Uterus (tissue), 2 donors: ENCODE results near the gene CAPG.

Experiments
- POLR2A ChIP-seq, 2 donors: fragments of 450-650 bp; IDR thresholded peaks; one replicate each; pipeline ENCODE4 v1.6.1; 2016; ENCODE audit warnings: antibody characterized with exemption in 2 of 2, mild to moderate bottlenecking in 1 of 2, moderate library complexity in 1 of 2
- TF ChIP-seq, protein P1 (sequence below), 4 experiments: fragments of 200-600 bp in 2 of 4; fragments of 450-650 bp in 2 of 4; sonication (generic) in 2 of 4; IDR thresholded peaks; one replicate each; pipeline ENCODE4 v1.5.1; 2016 to 2019; ENCODE audit warnings: antibody characterized with exemption in 4 of 4, mild to moderate bottlenecking in 2 of 4, moderate library complexity in 1 of 4

DNA sequence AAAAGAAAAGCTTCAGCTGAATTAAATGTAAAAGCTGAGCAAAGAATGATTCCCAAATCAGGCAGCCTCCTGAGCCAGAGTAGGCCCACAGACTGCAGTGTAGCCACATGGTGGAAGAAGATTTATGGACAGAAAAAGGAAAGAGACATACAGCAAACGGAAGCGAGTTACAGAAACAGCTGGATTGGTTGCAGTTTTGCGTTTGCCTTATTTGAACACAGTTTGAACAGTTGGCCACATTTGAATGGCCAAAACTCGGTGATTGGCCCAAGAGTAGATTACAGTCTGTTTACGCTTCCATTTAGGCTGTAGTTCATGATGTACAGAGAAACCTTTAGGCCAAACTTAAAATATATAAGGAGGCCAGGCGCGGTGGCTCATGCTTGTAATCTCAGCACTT lies 43.4 kb upstream of the CAPG start:
- TF ChIP-seq, protein P1, sequence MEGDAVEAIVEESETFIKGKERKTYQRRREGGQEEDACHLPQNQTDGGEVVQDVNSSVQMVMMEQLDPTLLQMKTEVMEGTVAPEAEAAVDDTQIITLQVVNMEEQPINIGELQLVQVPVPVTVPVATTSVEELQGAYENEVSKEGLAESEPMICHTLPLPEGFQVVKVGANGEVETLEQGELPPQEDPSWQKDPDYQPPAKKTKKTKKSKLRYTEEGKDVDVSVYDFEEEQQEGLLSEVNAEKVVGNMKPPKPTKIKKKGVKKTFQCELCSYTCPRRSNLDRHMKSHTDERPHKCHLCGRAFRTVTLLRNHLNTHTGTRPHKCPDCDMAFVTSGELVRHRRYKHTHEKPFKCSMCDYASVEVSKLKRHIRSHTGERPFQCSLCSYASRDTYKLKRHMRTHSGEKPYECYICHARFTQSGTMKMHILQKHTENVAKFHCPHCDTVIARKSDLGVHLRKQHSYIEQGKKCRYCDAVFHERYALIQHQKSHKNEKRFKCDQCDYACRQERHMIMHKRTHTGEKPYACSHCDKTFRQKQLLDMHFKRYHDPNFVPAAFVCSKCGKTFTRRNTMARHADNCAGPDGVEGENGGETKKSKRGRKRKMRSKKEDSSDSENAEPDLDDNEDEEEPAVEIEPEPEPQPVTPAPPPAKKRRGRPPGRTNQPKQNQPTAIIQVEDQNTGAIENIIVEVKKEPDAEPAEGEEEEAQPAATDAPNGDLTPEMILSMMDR (IDR thresholded peaks at IDR 0.05): no peak
- TF ChIP-seq POLR2A (IDR thresholded peaks at IDR 0.05): no peak
